ENCODE results near the gene HSPA6.
"Not testable (repeated sequence)": the region's sequence is repeated elsewhere in the genome, so short reads cannot be mapped to it uniquely, and the experiment has no call there.

Gene HSPA6

GRCh38 chr1:161540570-161540960 lies 16.2 kb downstream of the HSPA6 start:
- not testable (repeated sequence) for H3K36me3 Mint-ChIP-seq (ENCODE audit: low read depth); H3K9me3 Mint-ChIP-seq; H3K27ac Mint-ChIP-seq; H3K4me1 Mint-ChIP-seq
- Mint-ChIP-seq H3K27me3 (ENCODE audit: low read depth) (peaks cover 49% of the 10 kb centered on the region), H3K4me3 (peak overlapping the region; percentile 87 to 97 (median 94))

GRCh38 chr1:161542091-161542559 lies 17.8 kb downstream of the HSPA6 start:
- not testable (repeated sequence) for H3K9me3 Mint-ChIP-seq; H3K4me1 Mint-ChIP-seq; H3K36me3 Mint-ChIP-seq (ENCODE audit: low read depth); H3K27ac Mint-ChIP-seq; H3K4me3 Mint-ChIP-seq
- H3K27me3 Mint-ChIP-seq (ENCODE audit: low read depth), result peaks cover 54% of the 10 kb centered on the region

- not testable (repeated sequence) for H3K27ac Mint-ChIP-seq; H3K9me3 Mint-ChIP-seq; H3K4me3 Mint-ChIP-seq; H3K4me1 Mint-ChIP-seq; H3K36me3 Mint-ChIP-seq (ENCODE audit: low read depth)
- H3K27me3 Mint-ChIP-seq (ENCODE audit: low read depth), result peaks cover 49% of the 10 kb centered on the region
Measured at GRCh38 chr1:161543125-161543524, 18.8 kb downstream of the HSPA6 start.

GRCh38 chr1:161545005-161545731 lies 20.8 kb downstream of the HSPA6 start:
- not testable (repeated sequence) for H3K4me3 Mint-ChIP-seq; H3K9me3 Mint-ChIP-seq; H3K4me1 Mint-ChIP-seq; H3K27ac Mint-ChIP-seq; H3K36me3 Mint-ChIP-seq (ENCODE audit: low read depth)
- peaks cover 41% of the 10 kb centered on the region for H3K27me3 Mint-ChIP-seq (ENCODE audit: low read depth)

GRCh38 chr1:161547995-161548741 lies 23.8 kb downstream of the HSPA6 start:
- H3K9me3 Mint-ChIP-seq; H3K27ac Mint-ChIP-seq; H3K4me1 Mint-ChIP-seq; H3K4me3 Mint-ChIP-seq; H3K36me3 Mint-ChIP-seq (ENCODE audit: low read depth): not testable (repeated sequence)
- H3K27me3 Mint-ChIP-seq (ENCODE audit: low read depth), result peaks cover 14% of the 10 kb centered on the region

GRCh38 chr1:161548749-161549406 lies 24.5 kb downstream of the HSPA6 start:
- H3K9me3 Mint-ChIP-seq; H3K4me1 Mint-ChIP-seq; H3K4me3 Mint-ChIP-seq; H3K36me3 Mint-ChIP-seq (ENCODE audit: low read depth); H3K27ac Mint-ChIP-seq: not testable (repeated sequence)
- H3K27me3 Mint-ChIP-seq (ENCODE audit: low read depth), result peaks cover 12% of the 10 kb centered on the region

- H3K27me3 Mint-ChIP-seq (ENCODE audit: low read depth), result peaks cover 11% of the 10 kb centered on the region
Measured at GRCh38 chr1:161549652-161550051, 25.3 kb downstream of the HSPA6 start, which contains the start of gene FCGR3A. FCGR3A (minus strand) TSS chr1:161549818; CDS start chr1:161549736, 82 bp downstream.

GRCh38 chr1:161550942-161551341 lies 26.6 kb downstream of the HSPA6 start:
- not testable (repeated sequence) for H3K4me1 Mint-ChIP-seq; H3K27ac Mint-ChIP-seq; H3K9me3 Mint-ChIP-seq; H3K4me3 Mint-ChIP-seq; H3K27me3 Mint-ChIP-seq (ENCODE audit: low read depth); H3K36me3 Mint-ChIP-seq (ENCODE audit: low read depth)

More at GRCh38 chr1:161549652-161550051, 25.3 kb downstream of the HSPA6 start, which contains the start of gene FCGR3A:
- H3K27ac Mint-ChIP-seq, result no peak within 1 kb of the TSS
- H3K36me3 Mint-ChIP-seq (ENCODE audit: low read depth), result no peaks in the 10 kb centered on the region
- no peaks in the 10 kb centered on the region for H3K9me3 Mint-ChIP-seq
- no peak for TF ChIP-seq CTCF (IDR thresholded peaks at IDR 0.05; ENCODE audit: unreplicated experiment in 3 of 3)
- no peak within 1 kb of the TSS for H3K4me3 Mint-ChIP-seq
- no peaks in the 10 kb centered on the region for H3K4me1 Mint-ChIP-seq

- H3K27ac Mint-ChIP-seq; H3K36me3 Mint-ChIP-seq (ENCODE audit: low read depth); H3K4me3 Mint-ChIP-seq; H3K4me1 Mint-ChIP-seq; H3K9me3 Mint-ChIP-seq; H3K27me3 Mint-ChIP-seq (ENCODE audit: low read depth): not testable (repeated sequence)
Measured at GRCh38 chr1:161553631-161554030, 29.3 kb downstream of the HSPA6 start.

- not testable (repeated sequence) for H3K4me3 Mint-ChIP-seq; H3K27me3 Mint-ChIP-seq (ENCODE audit: low read depth); H3K27ac Mint-ChIP-seq; H3K36me3 Mint-ChIP-seq (ENCODE audit: low read depth); H3K4me1 Mint-ChIP-seq; H3K9me3 Mint-ChIP-seq
Measured at GRCh38 chr1:161554340-161554739, 30.0 kb downstream of the HSPA6 start.

GRCh38 chr1:161554815-161555417 lies 30.6 kb downstream of the HSPA6 start:
- not testable (repeated sequence) for H3K4me3 Mint-ChIP-seq; H3K27me3 Mint-ChIP-seq (ENCODE audit: low read depth)

GRCh38 chr1:161556143-161556542 lies 31.8 kb downstream of the HSPA6 start:
- not testable (repeated sequence) for H3K4me1 Mint-ChIP-seq; H3K4me3 Mint-ChIP-seq; H3K36me3 Mint-ChIP-seq (ENCODE audit: low read depth); H3K9me3 Mint-ChIP-seq; H3K27ac Mint-ChIP-seq; H3K27me3 Mint-ChIP-seq (ENCODE audit: low read depth)

More at GRCh38 chr1:161554815-161555417, 30.6 kb downstream of the HSPA6 start:
- H3K4me1 Mint-ChIP-seq; H3K9me3 Mint-ChIP-seq; H3K27ac Mint-ChIP-seq; H3K36me3 Mint-ChIP-seq (ENCODE audit: low read depth): not testable (repeated sequence)

- not testable (repeated sequence) for H3K27me3 Mint-ChIP-seq (ENCODE audit: low read depth); H3K27ac Mint-ChIP-seq; H3K9me3 Mint-ChIP-seq; H3K4me3 Mint-ChIP-seq; H3K4me1 Mint-ChIP-seq; H3K36me3 Mint-ChIP-seq (ENCODE audit: low read depth)
Measured at GRCh38 chr1:161556990-161557389, 32.6 kb downstream of the HSPA6 start.

Data from nephron (organoid).